NCI-H187 (cell line): ENCODE data around the gene CERS3.

ENCODE experiments used
- DNase-seq, 2 experiments: peaks; one replicate each; lab custom pipeline; 2025; lab: John Stamatoyannopoulos, UW

The CERS3 gene

DNA sequence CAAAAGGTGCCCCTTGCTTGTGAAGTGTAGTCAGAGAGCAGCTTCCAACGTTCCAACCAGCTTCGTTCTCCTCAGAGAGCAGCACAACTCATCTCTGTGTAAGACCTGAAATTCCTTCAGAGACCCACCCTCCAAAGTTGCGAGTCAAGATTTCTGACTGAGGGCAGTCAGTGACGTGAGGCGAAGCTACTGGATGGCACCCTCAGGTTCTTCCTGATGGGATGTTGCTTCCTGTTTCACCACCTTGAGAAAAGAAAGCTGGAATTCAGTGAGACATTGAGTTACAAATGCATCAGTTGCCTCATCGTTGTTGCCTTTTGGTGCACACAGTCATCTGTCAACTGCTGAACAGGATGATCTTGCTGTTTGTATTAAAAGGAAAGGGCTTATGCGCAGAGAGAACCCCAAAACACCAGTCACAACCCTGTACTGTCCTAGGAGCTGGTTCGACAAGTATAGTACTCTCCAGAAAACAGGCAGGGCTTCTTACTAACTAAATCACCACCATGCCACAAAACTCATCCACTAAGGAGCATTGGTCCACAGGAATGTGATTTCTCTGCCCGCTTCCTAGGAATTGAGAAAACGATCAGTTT lies at the start of gene CERS3:
CERS3 (minus strand) TSS at position 118 of the 596 bp plus-strand sequence. CDS start 27,101 bp downstream, outside the sequence.
- DNase-seq: no peak

DNA sequence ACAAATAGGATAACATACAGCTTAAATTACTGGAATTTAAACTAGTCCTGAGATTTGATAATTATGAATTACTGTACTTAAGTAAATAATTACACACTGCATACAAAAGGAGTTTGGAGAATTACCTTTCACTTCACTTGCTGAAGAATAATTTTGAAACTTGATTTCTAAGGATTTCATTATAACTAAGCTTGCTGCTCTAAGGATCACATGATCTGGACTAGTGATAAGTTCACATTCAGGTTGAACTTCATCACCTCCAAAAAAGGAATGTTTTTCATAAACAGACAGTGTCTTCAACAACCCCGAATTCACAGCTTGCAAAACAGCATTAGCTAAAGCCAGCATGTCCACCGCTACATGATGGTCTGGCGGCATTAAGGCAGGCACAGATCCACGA lies 44.8 kb upstream of the CERS3 start:
- no peak for DNase-seq

GRCh38 chr15:100572362-100572983 lies 43.7 kb upstream of the CERS3 start:
- no peak for DNase-seq

DNA sequence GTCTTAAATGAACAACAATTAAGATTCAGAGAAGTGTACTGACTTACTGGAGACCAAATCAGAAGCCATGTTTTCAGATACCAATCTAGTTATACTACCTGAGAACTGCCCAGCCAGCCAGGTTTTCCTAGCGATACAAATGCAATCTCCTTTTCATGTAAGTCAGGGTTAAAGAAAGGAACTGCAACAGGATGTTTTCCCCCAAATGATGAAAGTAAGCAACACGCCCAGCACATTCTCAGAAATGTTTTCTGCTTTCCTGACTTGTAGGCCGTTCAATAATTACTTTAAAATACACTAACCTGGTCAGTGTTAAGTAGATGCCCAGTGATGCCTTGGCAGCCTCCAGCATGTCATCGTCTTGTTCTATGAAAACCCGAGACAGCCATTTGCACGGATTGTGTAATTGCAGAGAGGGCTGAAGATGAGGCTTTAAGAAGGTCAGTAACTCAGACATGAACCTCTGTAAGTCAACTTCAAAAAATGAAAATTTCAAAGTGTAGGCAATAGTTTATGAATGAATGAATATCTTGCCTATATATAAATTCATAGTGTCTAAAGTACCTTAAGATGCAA lies 42.9 kb upstream of the CERS3 start:
- no peak for DNase-seq

GRCh38 chr15:100570735-100571313 lies 42.1 kb upstream of the CERS3 start:
- no peak for DNase-seq

GRCh38 chr15:100570275-100570674 lies 41.5 kb upstream of the CERS3 start:
- DNase-seq: no peak

- DNase-seq: no peak
Observed at GRCh38 chr15:100569391-100569790, 40.6 kb upstream of the CERS3 start.

DNA sequence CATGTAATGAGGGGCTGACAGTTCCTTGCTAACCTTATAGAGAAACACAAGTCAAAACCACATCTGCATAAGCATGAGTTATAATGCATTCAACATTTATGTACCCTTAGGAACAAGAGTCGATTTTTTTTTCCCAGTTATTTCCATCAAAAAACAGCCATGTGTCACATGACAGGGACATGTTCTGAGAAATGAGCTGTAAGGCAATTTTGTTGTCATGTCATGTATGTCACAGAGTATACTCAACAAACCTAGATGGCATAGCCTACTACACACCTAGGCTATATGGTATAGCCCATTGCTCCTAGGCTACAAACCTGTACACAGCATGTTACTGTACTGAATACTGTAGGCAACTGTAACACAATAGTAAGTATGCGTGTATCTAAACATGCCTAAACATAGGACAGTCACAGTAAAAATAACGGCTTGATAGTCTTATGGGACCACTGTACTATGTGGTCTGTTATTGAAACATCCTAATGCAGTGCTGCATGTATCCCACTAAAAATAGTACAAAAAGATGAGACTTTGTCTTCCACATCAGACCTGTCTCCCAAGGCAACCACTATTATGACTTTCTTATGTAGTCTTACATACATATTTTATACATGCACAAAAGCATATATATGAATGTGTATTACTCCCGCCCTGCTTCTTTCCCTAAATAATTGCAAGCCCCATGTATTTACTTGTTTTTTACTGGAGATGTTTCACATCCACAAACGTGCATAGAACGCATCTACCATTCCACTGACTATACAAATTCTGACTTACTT lies 38.3 kb upstream of the CERS3 start:
- DNase-seq: no peak

GRCh38 chr15:100565591-100565990 lies 36.8 kb upstream of the CERS3 start:
- DNase-seq: no peak

DNA sequence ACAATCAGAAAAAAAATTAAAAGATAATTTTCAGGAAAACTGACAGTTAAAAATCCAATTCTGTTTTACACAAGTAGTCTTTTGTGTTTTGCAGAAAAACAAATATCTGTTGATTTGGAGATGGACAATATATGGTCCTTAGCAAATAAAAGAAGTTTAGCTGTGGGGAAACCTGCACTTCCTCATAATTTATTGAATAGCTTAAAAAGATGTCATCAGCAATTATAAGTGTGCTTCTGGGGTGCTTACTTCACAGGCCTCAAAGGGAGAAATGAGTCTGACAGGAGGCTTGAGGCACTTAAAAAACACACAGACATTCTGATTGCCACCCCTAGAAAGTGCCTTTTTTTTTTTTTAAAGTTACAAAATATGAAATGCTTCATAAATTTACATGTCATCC lies 31.6 kb upstream of the CERS3 start:
- DNase-seq: no peak

DNA sequence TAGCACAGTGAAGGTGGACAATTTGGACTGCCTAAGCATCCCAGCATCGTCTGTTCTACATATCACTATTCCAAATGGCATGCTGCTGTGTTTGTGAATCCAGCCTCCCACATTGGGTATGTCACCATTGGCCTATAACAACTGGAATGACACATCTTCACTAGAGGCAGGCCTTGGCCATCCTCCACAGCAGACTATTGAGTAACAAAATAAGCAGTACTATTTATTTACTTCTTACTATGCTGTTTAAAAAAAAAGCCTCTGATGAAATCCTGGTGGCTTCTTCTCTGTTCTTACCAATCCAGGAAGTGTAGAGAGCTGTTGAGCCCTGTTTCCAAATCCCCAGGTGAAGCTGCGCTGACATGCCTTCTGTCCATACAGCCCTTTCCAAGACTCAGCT lies 30.6 kb upstream of the CERS3 start:
- DNase-seq: no peak

GRCh38 chr15:100558771-100559254 lies 30.1 kb upstream of the CERS3 start:
- no peak for DNase-seq

GRCh38 chr15:100553468-100553867 lies 24.7 kb upstream of the CERS3 start:
- no peak for DNase-seq

DNA sequence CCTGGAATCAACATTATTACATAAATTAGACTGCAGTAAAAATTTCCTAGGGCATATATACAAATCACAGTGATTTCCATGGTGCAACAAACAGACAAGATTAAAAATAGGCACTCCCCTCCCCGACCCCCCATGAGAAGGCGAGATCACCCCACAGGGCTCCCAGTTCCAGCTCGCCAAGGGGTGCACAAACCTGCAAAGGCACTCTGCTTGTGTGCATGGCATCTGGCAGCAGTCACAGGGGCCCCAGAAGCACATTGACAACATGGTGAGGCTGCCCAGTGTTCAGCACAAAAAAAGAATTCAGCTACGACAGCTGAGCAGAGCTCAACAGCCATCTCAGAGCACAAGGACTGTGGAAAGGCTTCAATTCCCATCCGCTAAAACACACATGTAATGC lies 19.2 kb upstream of the CERS3 start:
- no peak for DNase-seq

DNA sequence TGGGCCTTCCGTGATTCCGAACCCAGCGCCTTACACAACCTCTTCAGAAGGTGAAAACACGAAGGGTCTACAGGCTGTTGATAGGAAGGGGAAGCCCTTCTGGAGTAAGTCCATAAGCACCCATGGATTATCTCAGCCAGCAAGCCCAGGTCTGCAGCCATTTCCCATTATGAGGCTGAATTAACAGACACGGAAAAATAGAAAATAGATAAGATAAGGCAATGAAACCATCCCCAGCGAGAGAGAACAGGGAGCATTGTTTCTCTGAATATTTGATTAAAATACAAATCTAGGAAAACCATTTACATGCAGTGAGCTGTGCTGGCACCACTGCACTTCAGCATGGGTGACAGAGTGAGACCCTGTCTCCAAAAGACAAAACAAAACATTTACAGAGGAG lies 16.2 kb upstream of the CERS3 start:
- DNase-seq: no peak

DNA sequence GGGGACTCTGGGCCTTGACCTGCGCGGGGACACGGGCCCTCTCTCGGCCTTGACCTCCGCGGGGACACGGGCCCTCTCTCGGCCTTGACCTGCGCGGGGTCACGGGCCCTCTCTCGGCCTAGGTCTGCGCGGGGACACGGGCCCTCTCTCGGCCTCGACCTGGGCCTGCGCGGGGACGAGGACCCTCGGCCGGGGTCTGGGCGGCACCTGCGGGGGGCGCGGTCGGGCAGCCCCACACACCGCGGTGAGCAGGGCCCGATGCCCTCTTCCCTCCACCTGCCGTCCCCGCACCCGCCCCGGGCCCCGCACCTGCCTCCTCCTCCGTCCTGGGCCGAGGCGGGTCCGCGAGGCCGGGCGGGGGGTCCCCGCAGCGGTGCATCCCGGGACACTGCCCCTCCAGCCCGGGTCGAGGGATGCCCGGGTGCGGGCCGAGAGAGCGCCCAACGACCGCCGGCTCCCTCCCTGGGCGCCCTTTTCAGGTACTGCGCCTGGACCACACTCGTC lies 15.6 kb upstream of the CERS3 start:
- DNase-seq: no peak

DNA sequence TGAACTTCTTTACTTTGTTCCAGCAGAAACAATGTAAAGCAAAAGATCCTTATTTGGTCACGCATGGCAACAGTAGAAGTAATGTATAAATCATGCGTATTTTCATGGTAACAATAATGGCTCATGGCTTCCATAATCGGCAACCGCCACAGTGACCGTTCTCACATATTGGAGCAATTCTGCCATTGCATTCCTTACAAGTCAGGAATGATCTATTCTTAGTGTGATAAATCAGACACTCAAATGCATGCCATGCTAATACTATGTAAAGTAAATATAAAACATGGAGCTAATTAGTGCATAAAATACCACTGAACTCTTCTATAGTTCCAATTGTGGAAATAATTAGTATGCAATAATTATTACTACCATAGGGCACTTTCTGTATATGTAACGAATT lies 13.5 kb upstream of the CERS3 start:
- no peak for DNase-seq

DNA sequence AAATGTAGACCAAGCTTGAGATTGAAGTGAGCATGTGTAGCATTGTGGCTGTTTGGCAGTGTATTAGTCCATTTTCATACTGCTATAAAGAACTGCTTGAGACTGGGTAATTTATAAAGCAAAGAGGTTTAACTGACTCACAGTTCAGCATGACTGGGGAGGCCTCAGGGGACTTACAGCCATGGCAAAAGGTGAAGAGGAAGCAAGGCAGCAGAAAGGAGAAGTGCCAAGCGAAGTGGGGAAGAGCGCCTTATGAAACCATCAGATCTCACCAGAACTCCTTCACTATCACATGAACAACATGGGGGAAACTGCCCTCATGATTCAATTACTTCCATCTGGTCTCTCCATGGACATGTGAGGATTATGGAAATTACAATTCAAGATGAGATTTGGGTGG lies 8.6 kb upstream of the CERS3 start:
- DNase-seq: no peak

GRCh38 chr15:100536733-100537132 lies 8.0 kb upstream of the CERS3 start:
- no peak for DNase-seq

DNA sequence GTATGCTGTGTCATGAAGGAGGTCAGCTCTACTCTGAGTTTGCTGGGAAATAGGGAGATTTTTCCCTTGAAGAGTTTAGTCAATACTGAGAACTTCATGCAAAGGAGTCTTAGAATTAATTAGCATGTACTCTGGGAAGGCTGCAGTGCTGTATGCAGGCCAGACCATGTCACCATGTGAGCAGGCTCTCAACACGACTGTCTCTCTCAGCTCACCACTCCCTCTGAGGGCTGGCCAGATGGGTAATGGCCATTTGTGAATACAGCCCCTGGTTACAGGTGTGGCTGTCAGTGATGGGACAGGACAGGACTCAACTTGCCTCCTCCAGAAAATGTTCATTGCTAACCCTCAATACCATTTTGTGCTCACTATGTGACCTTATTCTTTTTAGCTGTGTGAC lies 5.1 kb upstream of the CERS3 start:
- DNase-seq: no peak

- DNase-seq: no peak
Observed at GRCh38 chr15:100531823-100532327, 3.1 kb upstream of the CERS3 start.

- no peak for DNase-seq
Observed at GRCh38 chr15:100531204-100531603, 2.5 kb upstream of the CERS3 start.
